Tibial nerve (tissue), 4 donors: ENCODE data around the gene MBIP. TPM values are rescaled to one million over a fixed set of nuclear protein-coding genes. Genes with fewer than 3 reads are reported as not detected.

Experiments
- DNase-seq, 2 donors: peaks; one replicate each; pipeline ENCODE4 v3.0.0-alpha.2; 2019; ENCODE audit warnings: low spot score in 2 of 2
- H3K27ac ChIP-seq, 4 donors: fragments of 200-600 bp; sonication (generic) in 3 of 4; one replicate each; pipeline ENCODE4 v1.5.1; 2017 to 2019; ENCODE audit warnings: mild to moderate bottlenecking in 1 of 4
- H3K27me3 ChIP-seq, 2 donors: fragments of 200-600 bp; sonication (generic) in 1 of 2; one replicate each; pipeline versions ENCODE4 v1.5.1 to v1.6.0; 2017 to 2019
- H3K36me3 ChIP-seq, 3 donors: fragments of 200-600 bp; sonication (generic); one replicate each; pipeline ENCODE4 v1.5.1; 2018 to 2019
- H3K4me1 ChIP-seq, 4 donors: fragments of 200-600 bp; sonication (generic) in 3 of 4; one replicate each; pipeline ENCODE4 v1.5.1; 2017 to 2019
- H3K4me3 ChIP-seq, 4 donors: fragments of 200-600 bp; sonication (generic) in 3 of 4; one replicate each; pipeline ENCODE4 v1.5.1; 2017 to 2019; ENCODE audit warnings: mild to moderate bottlenecking in 1 of 4, moderate library complexity in 1 of 4
- H3K9me3 ChIP-seq, 4 donors: fragments of 200-600 bp; sonication (generic) in 3 of 4; one replicate each; pipeline ENCODE4 v1.5.1; 2017 to 2019
- CTCF ChIP-seq, 5 experiments: fragments of 200-600 bp in 3 of 5; fragments of 450-650 bp in 2 of 5; sonication (generic) in 3 of 5; IDR thresholded peaks; one replicate each; pipeline ENCODE4 v1.5.1; 2016 to 2019; ENCODE audit warnings: antibody characterized with exemption in 5 of 5, mild to moderate bottlenecking in 3 of 5, moderate library complexity in 2 of 5
- EP300 ChIP-seq, 2 donors: sonication (generic); formaldehyde crosslinking; IDR thresholded peaks; one replicate each; pipeline ENCODE4 v1.6.1; 2017; ENCODE audit warnings: antibody characterized with exemption in 2 of 2, mild to moderate bottlenecking in 1 of 2
- POLR2A ChIP-seq, 2 donors: fragments of 450-650 bp; IDR thresholded peaks; one replicate each; pipeline ENCODE4 v1.6.1; 2017; ENCODE audit warnings: antibody characterized with exemption in 2 of 2, mild to moderate bottlenecking in 2 of 2, moderate library complexity in 2 of 2
- WGBS, 2 donors: methylation state at CpG; one replicate each; pipeline ENCODE4 v1.1.5; 2018; 5-methylcytosine and 5-hydroxymethylcytosine counted together
- total RNA-seq, 4 donors: library from RNA; depleted of rRNA; stranded (reverse); fragments of >200 nt; gene quantifications; one replicate each; pipeline ENCODE4 v1.1.0, GENCODE V29; 2016

Gene MBIP
- total RNA-seq, 4 donors from 2014 or later: 18.9 to 38.0 (median 25.5) TPM

- peaks cover 0 to 16% of the 10 kb centered on the region in 2 donors for H3K27me3 ChIP-seq
- no peak overlapping the region for H3K4me3 ChIP-seq
- no peak for TF ChIP-seq POLR2A (IDR thresholded peaks at IDR 0.05)
- H3K36me3 ChIP-seq: no peaks in the 10 kb centered on the region
- no peak for DNase-seq
- H3K4me1 ChIP-seq: peaks cover 0 to 11% (median 0%) of the 10 kb centered on the region in 4 donors
- 65 to 76% methylated on average over 3 of the region's 3 CpGs for WGBS, 2 donors
- no peak overlapping the region for H3K27ac ChIP-seq
- no peaks in the 10 kb centered on the region for H3K9me3 ChIP-seq
These were observed 52.3 kb downstream of the MBIP start for GRCh38 chr14:36268121-36268520.

- H3K9me3 ChIP-seq: no peaks in the 10 kb centered on the region
These were observed 55.8 kb downstream of the MBIP start for GRCh38 chr14:36264595-36264994.

GRCh38 chr14:36264107-36264506 is 56.3 kb downstream of the MBIP start:
- H3K4me1 ChIP-seq: no peaks in the 10 kb centered on the region
- H3K27me3 ChIP-seq: no peaks in the 10 kb centered on the region
- H3K4me3 ChIP-seq: no peak overlapping the region
- DNase-seq: no peak
- no peaks in the 10 kb centered on the region for H3K36me3 ChIP-seq
- no peak overlapping the region for H3K27ac ChIP-seq
- no peaks in the 10 kb centered on the region for H3K9me3 ChIP-seq
- no peak for TF ChIP-seq POLR2A (IDR thresholded peaks at IDR 0.05)
- TF ChIP-seq EP300 (IDR thresholded peaks at IDR 0.05): no peak
- TF ChIP-seq CTCF (IDR thresholded peaks at IDR 0.05): no peak

More at GRCh38 chr14:36264595-36264994, 55.8 kb downstream of the MBIP start:
- TF ChIP-seq EP300 (IDR thresholded peaks at IDR 0.05) (no peak), CTCF (IDR thresholded peaks at IDR 0.05) (no peak), POLR2A (IDR thresholded peaks at IDR 0.05) (no peak)
- no peaks in the 10 kb centered on the region for H3K36me3 ChIP-seq
- no peak overlapping the region for H3K4me3 ChIP-seq
- no peaks in the 10 kb centered on the region for H3K4me1 ChIP-seq
- H3K27me3 ChIP-seq: no peaks in the 10 kb centered on the region
- WGBS, 2 donors: 93 to 99% methylated on average over 2 of the region's 2 CpGs
- no peak for DNase-seq
- no peak overlapping the region for H3K27ac ChIP-seq

GRCh38 chr14:36260970-36261640 is 59.3 kb downstream of the MBIP start:
- Histone ChIP-seq H3K4me3 (no peak overlapping the region), H3K4me1 (peaks cover 0 to 14% (median 6%) of the 10 kb centered on the region in 4 donors), H3K9me3 (no peaks in the 10 kb centered on the region), H3K36me3 (no peaks in the 10 kb centered on the region), H3K27me3 (no peaks in the 10 kb centered on the region), H3K27ac (no peak overlapping the region)
- TF ChIP-seq EP300 (IDR thresholded peaks at IDR 0.05): no peak
- no peak for TF ChIP-seq CTCF (IDR thresholded peaks at IDR 0.05)
- no peak for TF ChIP-seq POLR2A (IDR thresholded peaks at IDR 0.05)
- no peak for DNase-seq
- WGBS, 2 donors: 91 to 94% methylated on average over 2 of the region's 2 CpGs

GRCh38 chr14:36258241-36258640 is 62.2 kb downstream of the MBIP start:
- no peak overlapping the region for H3K27ac ChIP-seq
- H3K36me3 ChIP-seq: no peaks in the 10 kb centered on the region
- H3K27me3 ChIP-seq: no peaks in the 10 kb centered on the region
- no peak overlapping the region for H3K4me3 ChIP-seq
- no peaks in the 10 kb centered on the region for H3K9me3 ChIP-seq
- DNase-seq: no peak
- 40 to 42% methylated on average over 3 of the region's 3 CpGs for WGBS, 2 donors
- TF ChIP-seq POLR2A (IDR thresholded peaks at IDR 0.05): no peak
- no peak for TF ChIP-seq CTCF (IDR thresholded peaks at IDR 0.05)
- TF ChIP-seq EP300 (IDR thresholded peaks at IDR 0.05): no peak
- H3K4me1 ChIP-seq: peaks cover 0 to 23% (median 6%) of the 10 kb centered on the region in 4 donors
